ENCODE measurements around the gene SUGP1. TPM values are rescaled to one million over a fixed set of nuclear protein-coding genes. Genes with fewer than 3 reads are reported as not detected.

SUGP1 gene
- total RNA-seq, 1 experiment from 2014 or later: 29.3 TPM

DNA sequence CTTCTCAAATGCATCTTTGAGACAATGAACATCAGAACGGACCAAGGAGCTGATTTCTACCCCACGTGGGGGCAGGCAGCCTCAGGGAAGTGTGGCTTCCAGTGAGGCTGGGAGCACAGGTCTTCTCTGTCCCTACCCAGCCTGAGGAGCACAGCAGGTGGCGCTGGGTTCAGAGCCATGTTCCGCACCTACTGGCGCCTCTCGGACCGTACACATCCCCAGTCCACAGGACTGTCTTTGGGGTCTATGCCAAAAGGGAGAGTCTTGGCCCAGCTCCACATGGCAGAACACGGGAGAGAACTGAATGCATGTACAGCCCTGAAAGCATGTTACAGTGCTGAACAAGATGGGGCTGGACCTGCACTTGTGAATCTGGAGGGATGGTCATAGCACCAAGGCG lies 22.6 kb downstream of the SUGP1 start:
- no peak for DNase-seq (ENCODE audit: low read depth)

DNA sequence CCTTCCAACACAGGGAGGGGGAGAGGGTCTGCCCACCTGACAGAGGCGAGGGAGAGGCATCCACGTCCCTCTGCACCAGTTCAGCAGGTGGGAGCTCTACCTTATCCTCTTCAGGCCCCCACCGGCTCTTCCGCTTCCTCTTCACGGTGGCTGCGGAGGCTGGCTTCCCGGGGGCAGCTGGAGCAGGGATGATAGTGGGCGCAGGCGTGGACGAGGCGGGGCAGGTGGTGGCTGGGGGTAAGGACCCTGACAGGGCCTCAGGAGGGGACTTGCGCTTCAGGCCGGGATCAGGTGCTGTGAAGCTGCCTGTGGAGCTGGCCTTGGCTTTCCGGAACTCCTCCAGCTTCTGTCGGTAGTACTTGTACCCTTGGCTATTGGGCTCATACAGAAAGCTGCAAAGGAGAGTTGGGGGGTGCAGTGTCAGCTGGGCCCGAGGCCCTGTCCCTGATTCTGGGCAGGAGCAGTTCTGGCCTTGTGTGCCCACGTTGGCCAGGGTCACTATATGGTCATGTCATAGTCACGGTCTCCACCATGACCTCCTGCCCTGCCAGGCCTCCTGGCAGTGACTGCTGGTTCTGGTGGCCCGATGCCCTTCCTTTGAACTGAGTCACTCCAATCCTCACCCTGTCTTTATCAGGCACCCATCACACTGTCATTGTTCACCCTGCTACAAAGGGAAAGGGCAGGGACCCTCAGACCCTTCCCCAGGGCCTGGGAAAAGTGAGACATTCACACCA lies 23.2 kb downstream of the SUGP1 start:
- DNase-seq (ENCODE audit: low read depth): no peak

DNA sequence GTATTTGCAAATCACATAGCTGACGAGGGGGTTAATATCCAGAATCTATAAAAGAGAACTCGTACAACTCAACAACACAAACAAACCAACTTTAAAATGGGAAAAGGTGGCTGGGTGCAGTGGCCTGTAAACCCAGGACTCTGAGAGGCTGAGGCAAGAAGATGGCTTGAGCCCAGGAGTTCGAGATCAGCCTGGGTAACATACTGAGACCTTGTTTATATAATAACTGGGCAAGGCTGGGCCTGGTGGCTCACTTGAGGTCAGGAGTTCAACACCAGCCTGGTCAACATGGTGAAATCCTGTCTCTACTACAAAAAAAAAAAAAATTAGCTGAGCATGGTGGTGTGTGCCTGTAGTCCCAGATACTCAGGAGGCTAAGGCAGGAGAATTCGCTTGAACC lies 25.4 kb downstream of the SUGP1 start:
- DNase-seq (ENCODE audit: low read depth): no peak

DNA sequence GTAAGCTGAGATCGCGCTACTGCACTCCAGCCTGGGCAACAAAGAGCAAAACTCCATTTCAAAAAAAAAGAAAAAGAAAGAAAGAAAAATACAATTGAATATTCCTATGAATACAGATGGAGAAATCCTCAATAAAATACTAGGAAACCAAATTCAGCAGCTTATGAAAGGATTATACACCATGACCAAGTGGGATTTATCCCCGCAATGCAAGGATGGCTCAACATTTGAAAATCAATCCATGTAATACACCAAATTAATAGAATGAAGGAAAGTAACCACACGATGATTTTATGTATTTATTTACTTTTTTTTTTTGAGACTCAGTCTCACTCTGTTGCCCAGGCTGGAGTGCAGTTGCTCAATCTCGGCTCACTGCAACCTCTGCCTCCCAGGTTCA lies 27.7 kb downstream of the SUGP1 start:
- DNase-seq (ENCODE audit: low read depth): no peak

GRCh38 chr19:19285686-19286085 lies 34.6 kb downstream of the SUGP1 start:
- DNase-seq (ENCODE audit: low read depth): no peak

GRCh38 chr19:19280561-19280960 lies 39.7 kb downstream of the SUGP1 start:
- DNase-seq (ENCODE audit: low read depth): no peak

- no peak for DNase-seq (ENCODE audit: low read depth)
Observed at GRCh38 chr19:19279853-19280252, 40.5 kb downstream of the SUGP1 start.

DNA sequence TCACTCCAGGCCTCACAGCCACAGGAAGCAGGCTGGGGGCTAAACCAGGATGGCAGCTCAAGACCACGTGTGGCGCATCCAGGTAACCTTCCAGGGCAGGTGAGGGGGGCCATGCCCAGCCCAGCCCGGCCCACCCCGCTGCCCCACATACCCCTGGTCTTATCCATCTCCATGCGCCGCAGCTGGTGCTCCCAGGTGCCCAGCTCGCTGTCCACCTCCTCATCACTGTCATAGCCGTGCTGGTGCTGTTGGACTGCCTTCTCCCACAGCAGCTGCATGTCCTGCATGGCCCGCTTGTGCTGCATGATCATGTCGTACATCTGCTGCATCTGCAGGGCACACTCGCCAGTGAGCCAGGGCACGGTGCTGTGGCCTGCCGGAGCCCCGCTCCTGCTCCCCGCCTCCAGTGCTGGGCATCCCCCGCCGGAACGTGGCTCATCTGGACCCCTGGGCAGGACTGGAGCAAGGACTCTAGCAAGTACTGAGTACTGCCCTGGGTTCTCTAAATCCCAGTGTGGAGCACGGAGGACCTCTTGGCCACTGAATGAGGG lies 41.2 kb downstream of the SUGP1 start:
- no peak for DNase-seq (ENCODE audit: low read depth)

GRCh38 chr19:19278315-19278714 lies 42.0 kb downstream of the SUGP1 start:
- DNase-seq (ENCODE audit: low read depth): no peak

GRCh38 chr19:19276851-19277250 lies 43.5 kb downstream of the SUGP1 start:
- DNase-seq (ENCODE audit: low read depth): no peak

GRCh38 chr19:19276386-19276785 lies 43.9 kb downstream of the SUGP1 start:
- DNase-seq (ENCODE audit: low read depth): no peak

DNA sequence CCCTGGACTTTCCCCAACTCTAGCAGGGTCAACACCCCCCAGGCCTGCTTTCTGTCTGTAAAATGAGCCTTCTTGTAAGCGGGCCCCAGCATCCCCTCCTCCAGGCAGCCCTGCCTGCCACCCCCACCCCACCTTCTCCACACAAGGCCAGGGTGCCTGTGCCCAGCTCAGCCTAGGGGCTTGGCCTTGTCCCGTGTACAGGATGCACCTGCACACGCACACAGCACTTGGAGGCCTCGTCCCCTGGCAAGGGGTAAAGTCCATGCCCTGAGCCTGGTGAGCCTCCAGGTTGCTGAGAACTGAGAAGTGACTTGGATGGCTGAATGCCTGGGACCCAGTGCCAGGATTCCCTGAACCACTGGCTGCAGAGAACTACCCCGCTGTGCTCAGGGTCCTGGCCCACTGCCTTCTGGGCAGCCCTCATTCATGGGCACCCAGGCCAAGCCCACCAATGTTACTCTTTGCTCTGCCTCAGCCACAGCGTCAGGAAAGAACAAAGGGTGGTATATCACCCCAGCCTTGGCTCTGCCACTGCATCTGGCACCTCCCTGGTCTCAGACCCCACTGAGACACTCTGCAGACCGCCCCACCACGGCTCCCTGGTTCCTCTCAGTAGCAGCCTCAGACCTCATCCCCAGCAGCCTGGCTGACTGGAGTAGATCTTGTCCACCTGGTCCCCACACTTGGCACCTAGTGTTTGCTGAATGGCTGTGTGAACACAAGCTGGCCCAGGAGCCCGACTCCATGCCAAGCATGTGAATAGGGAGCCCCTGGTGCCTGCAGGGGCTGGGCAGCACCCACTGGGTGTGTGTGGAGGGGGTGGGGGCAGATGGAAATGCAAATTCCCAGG lies 45.4 kb downstream of the SUGP1 start:
- DNase-seq (ENCODE audit: low read depth): no peak

DNA sequence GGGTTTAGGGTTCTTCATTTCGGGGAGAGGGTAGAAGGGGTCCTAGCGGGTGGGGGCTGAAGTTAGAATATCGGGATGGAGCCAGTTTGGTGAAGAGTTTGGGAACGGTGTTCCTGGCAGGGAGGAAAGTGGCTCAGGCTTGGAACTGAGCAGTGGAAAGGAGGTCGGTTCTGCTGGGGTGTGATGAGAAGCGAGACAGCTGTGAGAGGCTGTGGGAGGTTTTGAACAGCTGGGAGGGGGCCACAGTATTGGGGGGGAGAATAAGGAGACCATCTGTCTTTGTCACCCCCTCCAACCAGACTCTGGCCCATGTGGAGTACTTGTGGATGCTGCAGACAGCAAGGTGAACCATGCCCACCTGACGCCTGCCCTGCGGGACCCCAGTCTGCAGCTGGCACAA lies 46.2 kb downstream of the SUGP1 start:
- DNase-seq (ENCODE audit: low read depth): no peak

GRCh38 chr19:19271828-19272599 lies 48.3 kb downstream of the SUGP1 start:
- DNase-seq (ENCODE audit: low read depth): no peak

DNA sequence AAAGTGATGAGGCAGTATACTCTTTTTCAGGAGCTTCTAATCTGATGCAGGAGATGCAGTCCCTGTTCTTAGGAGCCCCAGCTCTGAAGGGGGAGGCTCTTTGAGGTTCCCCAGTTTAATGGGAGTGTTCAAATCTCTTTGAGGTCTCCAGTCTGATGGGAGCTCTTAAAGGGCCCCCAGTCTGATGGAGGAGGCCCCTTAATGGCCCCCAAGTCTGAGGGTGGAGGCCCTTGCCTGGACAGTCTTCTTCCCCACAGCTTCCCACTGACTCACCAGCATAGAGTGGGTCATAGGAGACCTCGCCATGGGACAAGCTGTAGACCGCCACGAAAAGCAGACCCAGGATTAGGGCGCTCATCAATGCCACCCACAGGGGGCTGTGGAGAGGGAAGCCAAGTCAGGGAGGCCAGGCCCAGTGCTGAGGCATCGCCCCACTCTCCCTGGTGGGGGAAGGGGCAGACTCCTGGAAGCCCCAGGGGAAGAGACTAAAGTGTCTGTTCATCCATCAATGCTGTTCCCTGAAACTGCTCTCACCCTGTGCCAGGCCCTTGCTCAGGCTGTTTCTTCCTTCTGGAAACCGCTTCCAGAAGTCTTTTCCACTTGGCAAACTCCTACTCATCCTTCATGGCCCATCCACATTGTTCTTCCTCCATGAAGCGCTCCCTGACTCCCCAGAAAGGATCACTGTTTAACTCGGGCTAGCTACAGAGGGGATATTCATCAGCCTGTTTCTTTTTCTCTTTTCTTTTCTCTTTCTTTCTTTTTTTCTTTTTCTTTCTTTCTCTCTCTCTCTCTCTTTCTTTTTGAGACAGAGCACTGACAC lies 49.3 kb downstream of the SUGP1 start:
- DNase-seq (ENCODE audit: low read depth): no peak

DNA sequence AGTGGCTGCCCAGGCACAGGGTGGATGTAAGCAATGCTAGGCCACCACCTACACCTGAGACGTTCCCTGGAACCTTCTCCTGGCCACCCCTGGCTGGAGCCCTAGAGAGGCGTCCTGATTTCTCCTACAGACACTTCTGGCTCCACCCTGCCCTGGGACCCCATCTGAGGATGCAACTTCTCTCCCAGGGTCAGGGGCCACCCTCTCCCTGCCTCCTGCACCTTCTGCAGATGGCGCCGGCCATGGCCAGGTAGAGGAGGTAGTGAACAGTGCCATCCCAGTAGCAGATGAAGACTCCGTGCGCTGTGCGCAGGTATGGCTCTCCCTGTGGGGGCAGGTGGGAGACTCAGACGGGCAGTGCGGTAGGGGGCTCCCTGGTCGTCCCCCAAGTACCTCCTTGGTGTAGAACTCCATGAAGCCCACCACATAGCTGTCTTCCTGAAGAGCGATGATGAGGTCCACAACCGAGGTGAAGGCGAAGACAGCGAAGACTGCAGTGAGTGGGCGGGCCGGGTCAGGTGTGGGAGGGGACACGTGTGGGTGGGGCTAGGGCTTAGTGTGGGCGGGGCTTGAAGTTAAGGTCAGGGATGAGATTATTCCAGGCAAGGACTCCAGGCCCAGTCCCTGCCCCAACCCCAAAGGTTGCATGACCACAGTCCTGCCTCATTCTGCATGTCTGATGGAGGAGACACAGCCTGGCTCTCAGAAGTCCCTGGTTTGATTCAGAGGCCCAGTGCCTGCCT lies 50.2 kb downstream of the SUGP1 start:
- DNase-seq (ENCODE audit: low read depth): no peak

DNA sequence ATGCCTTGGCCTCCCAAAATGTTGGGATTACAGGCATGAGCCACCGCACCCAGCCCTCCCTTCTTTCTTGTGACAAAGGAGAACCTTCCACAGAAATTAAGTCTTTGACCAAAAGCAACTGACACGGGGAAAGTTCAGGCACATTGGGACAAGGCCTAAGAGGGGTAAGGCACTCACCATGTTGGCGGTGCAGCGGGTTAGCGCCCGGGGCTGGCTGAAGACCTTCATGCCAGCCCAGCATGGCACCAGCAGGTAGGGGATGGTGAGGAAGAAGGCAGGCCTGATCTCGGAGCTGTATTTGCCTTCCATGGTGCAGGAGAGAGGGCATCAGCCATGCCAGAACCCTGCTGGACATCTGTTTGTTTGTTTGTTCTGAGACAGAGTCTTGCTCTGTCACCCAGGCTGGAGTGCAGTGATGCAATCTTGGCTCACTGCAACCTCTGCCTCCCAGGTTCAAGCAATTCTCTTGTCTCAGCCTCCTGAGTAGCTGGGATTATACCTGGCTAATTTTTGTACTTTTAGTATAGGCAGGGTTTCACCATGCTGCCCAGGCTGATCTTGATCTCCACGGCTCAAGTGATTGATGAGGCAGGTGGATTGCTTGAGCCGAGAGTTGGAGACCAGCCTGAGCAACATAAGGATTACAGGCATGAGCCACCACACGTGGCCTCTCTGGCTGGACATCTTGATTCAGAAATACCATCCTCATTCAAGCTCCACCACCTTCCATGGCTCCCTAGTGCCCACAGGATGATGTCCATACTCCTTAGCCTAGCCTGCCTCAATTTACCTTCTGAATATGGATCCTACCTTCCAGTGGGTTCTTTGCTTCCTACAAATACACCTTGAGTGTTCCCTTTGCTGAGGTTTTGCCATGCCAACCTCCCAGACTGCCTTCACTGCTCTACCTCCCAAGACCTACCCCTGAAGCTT lies 51.6 kb downstream of the SUGP1 start:
- no peak for DNase-seq (ENCODE audit: low read depth)

GRCh38 chr19:19267305-19267704 lies 53.0 kb downstream of the SUGP1 start:
- no peak for DNase-seq (ENCODE audit: low read depth)

DNA sequence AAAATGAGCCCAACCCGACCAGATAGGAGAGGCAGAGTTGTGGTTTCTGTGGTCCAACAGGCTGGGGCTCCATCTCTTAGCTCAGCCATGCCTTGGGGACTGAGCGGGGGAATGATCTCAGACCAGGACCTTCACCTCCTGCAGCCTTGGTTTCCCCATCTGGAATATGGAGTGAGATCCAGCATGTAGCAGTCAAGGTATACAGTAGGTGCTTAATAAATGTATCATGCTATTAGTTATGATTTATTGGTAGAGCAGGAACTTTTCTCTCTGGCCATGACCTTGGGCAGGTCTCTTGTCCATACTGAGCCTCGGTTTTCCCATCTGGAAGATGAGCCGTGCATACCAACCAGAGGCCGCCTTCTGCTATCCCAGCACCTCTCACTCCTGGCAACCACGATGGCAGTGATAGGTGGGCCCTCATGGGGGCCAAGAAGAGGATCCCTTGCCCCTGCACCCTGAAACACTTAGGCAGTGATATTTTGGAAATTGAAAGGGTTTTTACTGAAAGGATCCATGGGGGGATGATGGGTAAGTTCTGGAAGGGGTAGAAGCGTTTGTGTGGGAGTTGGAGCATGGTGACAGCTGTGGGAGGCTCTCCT lies 56.3 kb downstream of the SUGP1 start:
- DNase-seq (ENCODE audit: low read depth): no peak
